Osteocyte (in vitro differentiated cells): ENCODE data around the gene LRP1B. TPM values are rescaled to one million over a fixed set of nuclear protein-coding genes. Genes with fewer than 3 reads are reported as not detected.

ENCODE experiments used
- DNase-seq: peaks from one replicate; pipeline ENCODE4 v3.0.0; 2021; ENCODE audit warnings: mixed read lengths; ENCODE audit not compliant: unreplicated experiment; ENCODE audit errors: extremely low spot score
- H3K27ac Mint-ChIP-seq: one replicate; pipeline ENCODE4 v1.8.0; 2021; ENCODE audit warnings: mild to moderate bottlenecking, mixed read lengths; ENCODE audit not compliant: unreplicated experiment
- H3K27me3 Mint-ChIP-seq: one replicate; pipeline ENCODE4 v1.8.0; 2021; ENCODE audit warnings: mixed read lengths; ENCODE audit not compliant: unreplicated experiment
- H3K36me3 Mint-ChIP-seq: one replicate; pipeline ENCODE4 v1.8.0; 2021; ENCODE audit warnings: mixed read lengths; ENCODE audit not compliant: unreplicated experiment
- H3K4me1 Mint-ChIP-seq: one replicate; pipeline ENCODE4 v1.8.0; 2021; ENCODE audit warnings: mixed read lengths; ENCODE audit not compliant: unreplicated experiment
- H3K4me3 Mint-ChIP-seq: one replicate; pipeline ENCODE4 v1.8.0; 2021; ENCODE audit warnings: mild to moderate bottlenecking, moderate library complexity, mixed read lengths; ENCODE audit not compliant: unreplicated experiment
- H3K9me3 Mint-ChIP-seq: one replicate; pipeline ENCODE4 v1.8.0; 2021; ENCODE audit warnings: mixed read lengths; ENCODE audit not compliant: unreplicated experiment
- CTCF ChIP-seq: fragments of 200-600 bp; sonication (generic); IDR thresholded peaks from 2 replicates; pipeline ENCODE4 v1.5.0; 2021; ENCODE audit warnings: antibody characterized with exemption, mild to moderate bottlenecking, moderate library complexity
- total RNA-seq: library from RNA; stranded (reverse); gene quantifications from 2 replicates; pipeline ENCODE4 v1.2.1, GENCODE V29; 2021

Gene LRP1B
- total RNA-seq, 1 donor from 2014 or later: 3.6 TPM

DNA sequence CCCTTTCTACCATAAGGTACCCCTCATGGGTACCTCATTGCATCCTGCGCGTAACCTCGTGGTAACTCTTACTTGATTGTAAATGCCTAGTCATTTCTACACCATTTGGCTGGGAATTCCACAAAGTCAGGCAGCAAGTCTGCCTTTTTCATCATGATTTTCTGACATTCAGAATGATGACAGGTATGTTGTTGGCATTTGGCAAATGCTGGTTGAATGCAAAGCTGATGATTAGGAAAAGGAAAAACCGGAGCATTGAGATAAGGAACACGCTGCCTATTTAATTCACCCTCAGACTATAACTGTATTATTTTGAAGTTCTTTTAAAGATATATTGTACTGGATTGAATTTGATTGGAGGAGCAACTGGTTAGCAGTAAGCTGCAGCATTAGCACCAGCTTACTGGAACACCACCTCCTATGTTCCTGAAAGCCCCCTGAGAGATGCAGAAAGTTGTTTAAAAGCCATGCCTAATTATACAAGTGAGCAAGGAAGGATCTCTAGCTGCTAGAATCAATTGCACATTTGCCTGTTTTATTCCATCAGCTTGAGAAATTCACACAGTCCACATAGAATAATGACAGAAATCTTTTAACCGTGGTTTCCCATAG, 520.1 kb downstream of the LRP1B start:
- Mint-ChIP-seq H3K4me3 (peak overlapping the region; percentile 44), H3K4me1 (peaks cover 12% of the 10 kb centered on the region), H3K27ac (no peak overlapping the region), H3K27me3 (no peaks in the 10 kb centered on the region), H3K36me3 (no peaks in the 10 kb centered on the region), H3K9me3 (no peaks in the 10 kb centered on the region)
- TF ChIP-seq CTCF: no peak
- no peak for DNase-seq

DNA sequence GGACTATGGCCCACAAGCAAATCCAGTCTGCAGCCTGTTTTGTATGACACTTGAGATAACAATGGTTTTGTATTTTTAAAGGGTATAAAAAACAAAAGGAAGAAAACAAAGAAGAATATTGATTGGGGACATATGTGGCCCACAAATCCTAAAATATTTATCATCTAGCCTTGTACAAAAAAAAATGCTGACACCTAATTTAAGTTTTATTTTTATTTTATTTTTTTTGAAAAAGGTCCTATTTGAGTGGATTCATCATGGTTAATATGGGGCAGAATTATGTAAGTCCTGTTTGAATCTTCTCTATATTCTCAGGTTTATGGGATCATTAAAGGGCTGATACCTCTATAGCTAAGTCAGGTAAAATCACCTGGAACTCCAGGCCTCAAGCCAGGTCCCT, 525.7 kb downstream of the LRP1B start:
- Mint-ChIP-seq H3K9me3 (no peaks in the 10 kb centered on the region), H3K4me3 (no peak overlapping the region), H3K27me3 (no peaks in the 10 kb centered on the region), H3K4me1 (no peaks in the 10 kb centered on the region), H3K36me3 (no peaks in the 10 kb centered on the region), H3K27ac (no peak overlapping the region)
- no peak for DNase-seq
- TF ChIP-seq CTCF: no peak

GRCh38 chr2:141601511-141602152, 529.2 kb downstream of the LRP1B start:
- no peak for TF ChIP-seq CTCF
- H3K9me3 Mint-ChIP-seq: peaks cover 3% of the 10 kb centered on the region

GRCh38 chr2:141599721-141600120, 531.1 kb downstream of the LRP1B start:
- peaks cover 3% of the 10 kb centered on the region for H3K9me3 Mint-ChIP-seq
- H3K4me3 Mint-ChIP-seq: no peak overlapping the region
- H3K27me3 Mint-ChIP-seq: no peaks in the 10 kb centered on the region
- TF ChIP-seq CTCF: no peak
- no peaks in the 10 kb centered on the region for H3K36me3 Mint-ChIP-seq
- H3K27ac Mint-ChIP-seq: no peak overlapping the region
- peaks cover 2% of the 10 kb centered on the region for H3K4me1 Mint-ChIP-seq
- DNase-seq: no peak

More at GRCh38 chr2:141601511-141602152, 529.2 kb downstream of the LRP1B start:
- Mint-ChIP-seq H3K27ac (no peak overlapping the region), H3K36me3 (no peaks in the 10 kb centered on the region), H3K4me1 (no peaks in the 10 kb centered on the region), H3K4me3 (no peak overlapping the region), H3K27me3 (no peaks in the 10 kb centered on the region)
- no peak for DNase-seq

DNA sequence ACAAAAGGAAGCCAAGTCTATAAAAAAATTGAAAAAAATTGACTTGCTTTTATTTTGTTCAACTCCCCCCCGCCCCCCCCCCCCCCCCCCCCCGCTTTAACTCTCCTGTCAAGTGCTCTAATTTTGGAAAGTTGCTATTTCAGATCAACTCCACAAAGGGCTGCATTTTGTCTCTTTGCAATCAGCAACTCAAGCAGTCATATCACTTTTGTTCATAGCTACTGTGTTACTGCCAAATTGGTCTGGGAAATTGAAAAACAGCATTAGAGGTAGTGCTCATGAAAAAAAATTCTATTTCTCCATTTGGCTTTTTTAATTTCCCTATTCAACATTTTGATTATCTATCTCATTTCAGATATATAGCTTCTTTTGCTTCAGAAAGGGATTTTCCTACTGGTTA, 531.8 kb downstream of the LRP1B start:
- DNase-seq: no peak
- Mint-ChIP-seq H3K4me1 (peaks cover 2% of the 10 kb centered on the region), H3K4me3 (no peak overlapping the region), H3K27me3 (no peaks in the 10 kb centered on the region), H3K27ac (no peak overlapping the region), H3K36me3 (no peaks in the 10 kb centered on the region), H3K9me3 (peaks cover 3% of the 10 kb centered on the region)
- TF ChIP-seq CTCF: no peak
